Smooth muscle cell of the brain vasculature (primary cell): ENCODE measurements around the gene YBX1.
"Not testable (repeated sequence)": the region's sequence is repeated elsewhere in the genome, so short reads cannot be mapped to it uniquely, and the experiment has no call there.

Source experiments
- DNase-seq: peaks from one replicate; pipeline ENCODE4 v3.0.0-alpha.2; 2012; ENCODE audit warnings: low read depth, low spot score

The YBX1 gene

GRCh38 chr1:42681741-42682483, at the start of gene YBX1:
YBX1 (plus strand) TSS chr1:42682418; CDS start chr1:42682566, 148 bp downstream.
- DNase-seq: peak; percentile 95

GRCh38 chr1:42639116-42639515, 43.1 kb upstream of the YBX1 start:
- DNase-seq: no peak

DNA sequence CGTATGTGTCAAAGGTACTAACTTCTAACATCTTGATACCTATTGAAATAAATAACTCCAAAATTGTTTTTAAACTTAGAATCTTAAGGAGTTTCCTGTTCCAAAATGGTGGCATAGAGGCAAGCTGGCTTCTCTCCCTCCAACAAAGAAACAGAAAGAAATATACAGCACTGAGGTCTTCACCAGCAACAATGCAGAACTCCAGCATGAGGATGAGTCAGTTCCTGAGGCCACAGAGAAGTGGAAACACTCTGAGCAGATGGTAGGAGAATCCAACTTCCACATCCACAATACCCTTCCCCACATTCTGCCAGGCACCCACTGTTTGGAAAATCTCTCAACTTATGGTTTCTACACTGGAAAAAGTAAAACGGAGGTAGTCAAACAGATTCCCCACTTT, 36.2 kb upstream of the YBX1 start:
- no peak for DNase-seq

DNA sequence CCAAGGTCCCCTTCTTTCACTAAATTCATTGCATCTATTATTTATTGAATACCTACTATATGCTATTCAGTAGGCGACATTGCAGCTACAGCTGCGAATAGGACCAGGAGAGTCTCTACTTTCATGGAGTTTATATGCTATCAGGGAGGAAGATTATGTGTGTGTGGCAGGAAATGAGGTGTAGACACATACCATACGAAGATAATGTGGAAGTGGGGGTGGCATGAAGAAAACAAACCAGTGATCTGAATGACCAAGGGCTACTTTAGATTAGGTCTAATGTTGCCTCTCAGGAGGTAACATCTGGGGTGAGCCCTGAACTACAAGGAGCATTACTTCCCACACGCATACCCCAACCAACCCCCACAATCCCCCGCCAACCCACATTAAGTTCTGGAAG, 25.0 kb upstream of the YBX1 start:
- no peak for DNase-seq

GRCh38 chr1:42657981-42658876, 24.0 kb upstream of the YBX1 start, which contains the start of gene PPIH:
PPIH (plus strand) TSS chr1:42658423; CDS start chr1:42658447, 24 bp downstream.
- peak; percentile 74 for DNase-seq

GRCh38 chr1:42658877-42659337, 23.3 kb upstream of the YBX1 start:
- DNase-seq: no peak

DNA sequence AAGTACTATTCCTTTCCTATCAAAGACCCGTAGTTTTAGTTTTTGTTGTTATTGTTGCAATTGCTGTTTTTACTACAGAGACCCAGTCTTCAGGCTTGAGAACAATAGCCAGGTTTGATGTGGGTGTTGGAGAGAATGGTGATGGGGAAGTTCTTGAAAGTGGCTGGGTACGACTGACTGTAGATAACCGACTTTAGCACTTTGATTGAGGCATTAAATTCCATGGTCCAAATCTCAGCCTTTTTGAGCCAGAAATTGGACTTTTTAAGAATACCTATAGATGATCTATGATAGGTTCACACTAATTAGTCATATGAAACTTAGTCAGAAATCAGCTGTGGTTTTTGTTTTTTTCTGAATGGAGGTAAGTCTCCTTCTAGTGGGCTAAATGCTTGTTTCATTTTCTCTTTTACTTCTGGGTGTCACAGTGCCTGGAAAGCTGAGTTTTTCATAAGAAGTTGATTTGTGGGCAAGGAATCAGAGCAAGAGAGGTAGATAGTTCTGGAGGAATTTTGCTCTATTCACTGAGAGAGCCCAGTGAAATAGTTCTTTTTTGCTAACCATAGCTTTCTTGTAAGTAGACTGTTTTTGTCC, 21.2 kb upstream of the YBX1 start:
- DNase-seq: no peak

DNA sequence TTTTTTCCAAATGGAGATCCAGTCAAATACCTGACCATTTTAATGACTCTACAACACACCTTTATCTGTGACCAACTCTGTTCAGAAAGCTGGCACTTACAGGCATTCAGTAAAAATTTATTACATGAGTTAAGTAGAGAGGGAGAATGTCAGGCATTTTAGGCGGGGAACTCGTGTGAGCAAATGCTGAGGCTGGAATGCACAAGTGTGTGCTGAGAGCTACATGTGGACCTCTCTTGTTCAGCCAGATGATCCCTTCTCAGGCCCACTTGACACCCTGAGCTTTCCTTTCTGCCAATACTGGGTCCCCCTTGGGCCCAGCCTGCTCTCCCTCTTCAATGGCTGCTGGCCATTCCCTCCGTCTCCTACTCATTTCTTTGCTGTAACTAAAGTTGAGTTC, 12.3 kb upstream of the YBX1 start:
- DNase-seq: no peak

DNA sequence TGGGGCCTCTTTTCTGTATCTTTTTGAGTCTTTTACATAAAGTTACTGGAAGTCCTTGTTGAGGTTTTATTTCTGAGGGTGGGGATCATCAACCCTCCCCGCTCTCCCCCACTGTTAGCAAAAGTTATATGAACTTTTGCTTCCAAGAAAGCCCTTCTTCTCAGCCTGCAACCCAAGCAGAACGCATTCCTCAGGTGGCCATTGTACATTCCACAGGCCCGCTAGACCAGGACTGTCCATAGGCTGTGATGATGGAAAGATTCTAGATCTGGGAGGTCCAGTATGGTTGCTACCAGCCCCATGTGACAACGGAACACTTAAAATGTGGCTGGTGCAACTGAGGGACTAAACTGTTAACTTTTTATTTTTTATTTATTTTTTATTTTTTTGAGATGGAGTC, 11.8 kb upstream of the YBX1 start:
- no peak for DNase-seq

DNA sequence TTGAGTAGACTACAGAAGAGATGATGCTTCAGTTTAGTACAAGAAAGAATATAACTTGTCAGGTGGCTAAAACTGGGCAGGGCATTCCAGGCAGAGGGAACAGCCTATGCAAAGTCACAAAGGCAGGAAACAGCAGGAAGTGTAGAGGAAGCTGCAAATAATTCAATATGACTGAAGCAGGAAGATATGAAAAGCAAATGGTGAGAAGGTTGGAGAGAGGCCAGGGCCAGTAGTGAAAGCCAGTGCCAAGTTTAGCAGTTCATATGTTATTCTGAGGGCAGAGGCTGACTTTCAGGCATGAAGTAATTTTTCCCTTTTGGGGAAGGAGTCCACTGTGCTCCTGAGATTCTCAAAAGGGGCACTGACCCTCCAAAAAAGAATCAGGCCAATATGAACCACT, 8.0 kb upstream of the YBX1 start:
- DNase-seq: no peak

DNA sequence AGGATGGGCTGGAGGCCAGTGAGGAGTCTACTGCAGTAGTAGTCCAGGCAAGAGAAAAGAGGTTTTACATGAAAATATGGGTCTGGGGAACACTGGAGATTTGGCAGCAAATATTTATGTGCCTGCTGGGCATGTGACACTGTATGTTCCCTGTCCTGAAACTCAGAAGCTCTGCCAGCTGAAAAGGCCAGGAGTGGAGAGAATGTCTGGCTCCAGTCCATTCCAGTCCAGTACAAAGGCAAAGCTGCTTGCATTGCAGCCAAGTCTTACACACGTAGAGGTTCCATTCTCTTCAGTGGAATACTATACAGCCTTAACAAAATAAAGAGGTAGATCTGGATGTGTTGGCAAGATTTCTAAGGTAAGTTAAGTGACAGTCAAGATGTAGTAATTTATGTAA, 7.5 kb upstream of the YBX1 start:
- no peak for DNase-seq

DNA sequence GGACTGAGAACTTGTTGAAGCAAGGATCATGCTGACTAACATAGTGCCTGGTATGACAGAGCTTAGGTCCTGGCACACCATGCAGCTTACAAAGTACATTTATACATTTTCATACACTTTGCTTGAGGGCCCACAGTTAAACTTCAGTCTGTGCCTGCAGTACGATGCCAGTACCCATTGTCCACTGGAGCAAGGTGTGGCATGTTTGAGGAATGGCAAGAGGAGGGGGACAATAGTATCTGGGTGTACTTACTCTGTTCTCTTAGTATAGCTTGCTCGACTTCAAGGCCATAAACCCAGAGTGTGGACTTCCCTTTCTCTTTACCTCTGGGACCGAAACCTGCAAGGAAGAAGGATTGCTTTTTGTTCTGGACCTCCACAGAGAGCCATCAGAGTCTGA, 6.8 kb upstream of the YBX1 start:
- DNase-seq: no peak

GRCh38 chr1:42676534-42677087, 5.6 kb upstream of the YBX1 start:
- no peak for DNase-seq

GRCh38 chr1:42679364-42679983, 2.7 kb upstream of the YBX1 start:
- no peak for DNase-seq

DNA sequence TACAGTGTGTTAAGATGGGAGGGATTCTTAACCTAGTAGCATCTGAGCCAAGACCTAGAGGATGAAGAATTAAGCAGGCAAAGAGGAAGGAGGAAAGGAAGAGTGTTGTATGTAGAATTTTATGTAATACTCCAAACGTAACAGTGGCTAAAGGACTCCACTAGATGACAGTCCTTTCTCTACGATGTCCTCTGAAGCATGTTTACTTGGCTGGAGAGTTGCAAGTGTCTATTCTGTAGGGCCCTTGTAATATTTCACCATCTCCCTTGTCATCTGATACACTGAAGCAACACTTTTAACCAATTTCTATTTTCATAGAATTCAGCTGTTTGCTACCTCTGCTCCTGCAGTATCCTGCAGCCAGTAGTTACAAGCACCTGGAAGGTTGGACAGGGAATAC, 2.2 kb upstream of the YBX1 start:
- DNase-seq: no peak

DNA sequence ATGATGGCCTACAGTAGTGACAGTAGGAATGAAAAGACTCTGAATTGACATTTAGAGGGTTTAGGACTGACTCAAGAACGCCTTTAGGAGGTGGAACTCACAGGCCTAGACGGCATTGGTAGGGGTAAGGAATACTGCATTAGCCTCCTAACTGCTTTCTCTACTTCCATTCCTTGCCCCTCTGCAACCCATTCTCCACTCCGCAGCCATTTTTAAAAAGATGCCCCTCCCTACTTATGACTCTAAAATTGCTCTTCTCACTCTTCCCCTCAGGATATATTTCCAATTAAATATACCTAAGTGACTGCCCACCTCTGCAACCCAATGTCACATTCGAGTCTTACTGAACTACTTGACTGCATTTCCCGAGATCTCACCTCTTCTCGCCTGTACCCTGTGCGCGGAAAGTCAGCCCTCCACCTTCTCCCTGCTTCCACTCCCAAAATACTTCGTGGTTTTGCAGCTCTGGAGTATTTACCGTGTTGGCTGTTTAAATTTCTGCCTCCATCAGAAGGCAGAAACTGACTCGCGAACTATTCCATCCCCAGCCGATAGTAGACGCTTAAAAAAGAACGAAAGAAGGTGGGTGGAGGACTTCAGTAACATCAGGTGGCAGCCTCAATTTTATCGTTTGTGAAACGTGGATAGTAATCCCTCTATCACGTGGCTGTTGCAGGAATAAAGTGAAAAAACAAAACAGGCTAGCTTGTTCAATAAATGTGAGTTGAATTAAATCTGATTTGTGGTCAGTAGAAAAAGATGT, 1.1 kb upstream of the YBX1 start:
- DNase-seq: no peak

- not testable (repeated sequence) for DNase-seq
Observed at GRCh38 chr1:42682484-42682738, 193 bp downstream of the YBX1 start.

- DNase-seq: no peak
Observed at GRCh38 chr1:42682739-42683531, 717 bp downstream of the YBX1 start.

- no peak for DNase-seq
Observed at GRCh38 chr1:42684139-42684538, 1.9 kb downstream of the YBX1 start.

DNA sequence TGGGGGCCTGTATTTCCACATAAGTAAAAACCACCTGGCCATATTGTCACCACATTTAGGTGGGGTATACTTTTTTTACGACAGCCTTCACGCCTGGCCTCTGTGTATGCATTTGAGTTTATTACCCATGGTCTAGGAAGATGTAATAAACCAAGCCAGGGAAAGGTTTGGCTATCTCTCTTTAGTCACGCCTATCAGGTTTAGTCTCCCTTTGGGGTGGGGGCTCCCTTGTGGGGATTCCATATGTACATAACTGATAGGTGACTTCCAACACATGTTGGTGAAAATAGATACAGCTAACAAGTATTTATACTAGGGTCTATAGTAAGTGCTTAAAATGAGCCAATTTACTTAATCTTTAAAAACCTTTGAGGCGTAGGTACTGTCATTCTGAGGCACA, 4.2 kb downstream of the YBX1 start:
- DNase-seq: no peak
